SKM-1 (cell line): ENCODE data around the gene SMTN.
A peak's percentile ranks its signal among the peaks of the same experiment; 100 is the strongest.
"Not testable (repeated sequence)": the region's sequence is repeated elsewhere in the genome, so short reads cannot be mapped to it uniquely, and the experiment has no call there.

Experiments used
- DNase-seq: peaks from one replicate; lab custom pipeline; 2025; ENCODE audit not compliant: unreplicated experiment; lab: John Stamatoyannopoulos, UW

SMTN gene

DNA sequence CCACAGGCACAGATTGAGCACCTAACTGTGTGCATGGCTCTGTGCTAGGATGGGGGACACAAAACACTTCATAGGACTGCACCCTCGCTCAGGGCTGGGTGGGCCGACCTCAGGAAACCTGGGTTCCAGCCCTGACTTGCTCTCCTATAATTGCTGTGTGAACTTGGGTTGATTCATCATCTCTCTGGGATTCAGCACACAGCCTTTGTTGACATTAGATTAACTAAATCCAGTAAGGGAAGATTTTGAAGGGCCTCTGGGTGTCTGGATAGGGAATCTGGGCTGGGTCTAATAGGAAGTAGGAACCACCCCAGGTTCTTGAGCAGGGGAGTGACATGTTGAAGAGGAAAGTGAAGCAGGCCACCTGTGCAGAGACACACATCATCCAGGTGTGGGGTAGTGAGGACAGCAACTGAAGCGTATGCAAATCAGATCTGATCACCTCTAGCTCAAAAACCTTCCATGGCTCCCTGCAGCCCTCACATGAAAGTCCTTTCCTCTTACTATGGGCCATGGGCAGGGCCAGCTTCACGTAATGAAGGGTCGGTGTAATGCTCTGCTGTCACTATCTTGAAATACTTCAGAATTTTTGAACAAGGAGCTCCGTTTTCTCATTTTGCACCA is 11.3 kb upstream of the SMTN start:
- not testable (repeated sequence) for DNase-seq

DNA sequence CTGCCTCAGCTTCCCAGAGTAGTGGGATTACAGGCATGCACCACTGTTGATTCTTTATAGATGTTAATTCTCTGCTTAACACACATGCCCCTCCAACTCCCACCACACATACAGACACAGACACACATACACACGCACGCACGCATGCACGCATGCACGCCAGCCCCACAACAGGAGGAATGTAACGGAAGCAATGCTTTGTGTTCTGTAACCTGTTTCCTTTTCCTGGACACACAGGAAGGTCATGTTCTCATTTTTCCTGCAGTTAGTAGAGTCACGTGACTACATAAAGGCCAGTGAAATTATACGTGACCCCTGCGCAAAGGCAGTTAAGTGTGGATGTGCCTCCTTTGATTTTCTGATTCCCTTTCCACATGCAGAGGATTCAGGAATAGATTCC is 8.0 kb upstream of the SMTN start:
- not testable (repeated sequence) for DNase-seq

DNA sequence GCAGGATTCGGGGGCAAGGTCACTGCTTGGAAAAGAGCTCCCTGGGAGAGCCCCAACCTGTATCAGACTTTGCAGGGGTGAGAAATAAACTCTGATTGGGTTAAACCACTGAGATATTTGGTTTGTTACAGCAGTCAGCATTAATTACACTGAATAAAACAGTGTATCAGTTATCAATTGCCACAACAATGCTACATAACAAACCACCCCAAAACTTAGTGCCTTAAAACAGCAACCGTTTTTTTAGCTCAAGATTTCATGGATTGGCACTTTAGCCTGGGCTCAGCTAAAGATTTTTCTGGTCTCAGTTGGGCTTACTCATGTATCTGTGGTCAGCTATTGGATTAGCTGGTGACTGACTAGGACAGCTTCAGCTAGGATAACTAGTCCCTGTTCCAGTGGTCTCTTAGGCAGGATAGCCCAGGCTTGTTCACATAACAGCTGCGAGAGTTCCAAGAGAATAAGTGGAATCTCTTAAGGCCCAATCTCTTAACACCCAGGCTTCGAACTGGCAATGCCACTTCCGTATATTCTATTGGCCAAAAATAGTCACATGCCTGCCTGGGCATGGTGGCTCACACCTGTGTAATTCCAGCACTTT is 7.5 kb upstream of the SMTN start:
- not testable (repeated sequence) for DNase-seq

DNA sequence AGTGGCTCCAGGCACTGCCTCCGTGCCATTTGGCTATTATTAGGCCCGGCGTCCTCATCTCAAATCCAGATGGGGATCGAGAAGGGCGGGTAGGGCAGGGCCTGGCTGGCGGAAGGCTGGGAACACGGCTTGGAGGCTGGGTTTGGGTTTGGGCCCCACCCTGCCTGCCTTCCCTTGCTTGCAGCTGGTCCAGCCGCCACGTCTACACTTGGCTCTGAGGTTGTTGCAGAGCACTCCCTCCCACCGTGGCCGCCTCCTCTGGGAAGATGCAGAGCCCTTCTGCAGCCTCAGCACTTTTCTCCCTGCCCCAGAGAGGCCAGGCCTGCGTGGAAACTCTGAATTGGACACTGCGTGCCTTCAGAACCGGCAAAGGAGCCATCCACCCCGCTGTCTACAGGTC is 5.2 kb upstream of the SMTN start:
- no peak for DNase-seq

DNA sequence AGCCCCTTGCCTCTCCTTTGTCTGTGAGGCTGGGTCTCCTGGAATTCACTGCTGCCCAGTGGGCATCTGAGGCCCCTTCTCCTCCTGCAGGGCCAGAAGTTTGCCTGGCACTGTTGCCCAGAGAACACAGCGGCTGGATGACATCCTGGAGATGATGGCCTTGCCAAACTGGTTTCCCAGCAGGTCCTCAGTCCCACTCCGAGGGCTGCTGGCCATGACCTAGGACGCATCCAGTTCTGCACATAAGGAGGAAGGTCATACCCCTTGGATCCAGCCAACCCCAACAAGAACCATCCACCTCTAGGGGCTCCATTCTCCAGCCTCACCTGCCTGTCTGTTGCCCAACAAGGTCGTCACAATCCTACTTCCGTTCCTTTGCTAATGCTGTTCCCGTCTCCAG is 3.4 kb upstream of the SMTN start:
- no peak for DNase-seq

DNA sequence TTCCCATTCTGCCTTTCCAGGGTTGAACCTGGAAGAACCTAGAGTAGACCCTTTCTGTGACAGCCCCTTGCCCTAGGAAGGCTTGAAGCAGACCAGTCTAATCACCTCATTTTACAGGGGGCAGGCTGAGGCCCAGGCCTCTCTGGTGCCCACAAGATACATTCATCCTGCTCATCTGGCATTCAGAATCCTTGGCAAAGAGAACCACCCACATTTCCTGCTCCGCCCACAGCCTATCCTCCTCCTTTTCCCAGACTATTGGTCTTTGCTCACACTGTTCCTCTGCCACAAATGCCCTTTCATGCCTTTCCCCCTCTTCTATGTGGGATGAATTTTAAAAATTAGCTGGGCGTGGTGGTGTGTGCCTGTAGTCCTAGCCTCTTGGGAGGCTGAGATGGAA is 2.7 kb upstream of the SMTN start:
- DNase-seq = not testable (repeated sequence)

DNA sequence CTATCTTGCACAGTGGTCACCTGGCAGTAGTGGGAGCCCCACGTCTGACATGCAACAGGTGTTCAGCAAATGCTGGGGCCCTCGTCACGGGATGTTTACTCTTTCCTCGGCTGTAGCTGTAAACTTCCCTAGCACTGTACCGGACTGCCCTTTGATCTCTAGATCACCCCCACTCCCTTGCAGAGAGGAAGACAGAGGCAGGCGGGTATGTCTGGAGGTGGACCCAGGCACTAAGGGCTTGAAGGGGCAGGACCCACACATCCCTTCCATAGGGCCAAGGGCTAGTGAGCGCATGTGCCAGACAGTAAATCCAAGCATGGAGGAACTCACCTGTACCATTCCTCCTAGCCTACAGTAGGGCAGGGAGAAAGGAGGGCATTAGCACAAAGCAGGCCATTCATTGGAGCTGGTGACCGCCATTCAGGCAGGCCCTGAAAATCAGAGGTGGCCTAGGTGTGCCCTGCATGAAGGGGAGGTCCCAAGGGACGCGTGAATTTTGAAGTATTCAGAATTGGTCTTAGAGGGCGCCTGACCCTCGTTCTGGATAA is 1.9 kb upstream of the SMTN start:
- DNase-seq = no peak

DNA sequence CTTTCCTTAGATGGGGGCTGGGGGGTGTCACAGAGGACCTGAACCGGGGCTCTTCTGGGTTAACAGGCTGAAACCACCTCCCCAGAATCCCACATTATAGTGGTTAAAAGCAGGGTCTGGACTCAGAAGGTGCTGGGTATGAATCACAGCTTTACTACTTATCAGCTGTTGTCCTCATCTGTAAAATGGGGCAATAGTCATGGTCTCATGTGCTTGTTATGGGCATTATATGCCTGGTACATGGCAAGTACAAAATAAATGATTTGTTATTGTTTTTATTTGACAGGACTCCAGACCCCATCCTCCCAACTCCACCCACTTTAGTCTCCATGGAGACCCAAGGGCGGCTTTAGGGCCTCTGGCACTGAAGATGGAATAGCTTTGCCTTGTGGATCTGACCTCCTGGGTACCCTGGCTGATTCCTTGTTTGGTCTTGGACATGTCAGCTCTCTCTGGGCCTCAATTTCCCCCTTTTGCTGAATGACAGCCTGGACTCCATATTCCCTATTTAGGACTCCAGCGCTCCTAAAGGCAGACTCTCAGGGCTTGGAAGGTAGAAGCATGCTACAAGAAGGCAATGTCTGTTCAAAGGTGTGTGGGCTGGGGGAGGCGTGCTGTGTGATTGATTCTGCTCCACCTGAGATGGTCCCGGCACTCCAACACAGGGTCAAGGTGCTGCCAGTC is 812 bp upstream of the SMTN start:
- DNase-seq = no peak

DNA sequence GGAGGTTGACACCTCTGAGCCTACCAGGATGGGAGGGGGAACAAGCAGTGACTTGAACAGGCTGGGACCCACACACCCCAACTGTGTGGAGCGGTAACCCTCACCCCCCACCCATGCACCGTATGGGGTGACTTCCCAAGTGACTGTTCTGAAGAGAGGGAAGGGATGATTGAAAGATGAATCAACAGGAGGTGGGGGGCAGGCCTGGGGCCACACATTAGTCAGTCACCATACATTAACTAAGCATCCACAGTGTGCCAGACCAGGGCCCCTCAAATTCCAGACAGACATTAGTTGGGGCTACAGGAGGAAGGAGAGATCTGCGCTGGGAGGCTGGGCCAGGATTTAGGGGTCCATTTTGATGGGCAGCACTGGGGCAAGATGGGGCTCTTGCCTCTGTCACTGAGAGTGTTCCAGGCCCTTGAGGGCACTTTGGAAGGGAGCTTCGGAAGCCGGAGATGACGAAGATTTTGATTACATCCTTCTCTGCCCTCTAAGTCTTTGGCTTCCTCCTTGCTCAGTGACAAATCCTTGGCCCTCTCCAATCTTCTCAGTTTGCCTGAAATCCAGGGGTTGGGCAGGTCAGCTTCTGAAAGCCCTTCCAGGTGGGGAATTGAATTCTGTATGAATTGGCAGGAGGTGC is 966 bp downstream of the SMTN start:
- DNase-seq = no peak

DNA sequence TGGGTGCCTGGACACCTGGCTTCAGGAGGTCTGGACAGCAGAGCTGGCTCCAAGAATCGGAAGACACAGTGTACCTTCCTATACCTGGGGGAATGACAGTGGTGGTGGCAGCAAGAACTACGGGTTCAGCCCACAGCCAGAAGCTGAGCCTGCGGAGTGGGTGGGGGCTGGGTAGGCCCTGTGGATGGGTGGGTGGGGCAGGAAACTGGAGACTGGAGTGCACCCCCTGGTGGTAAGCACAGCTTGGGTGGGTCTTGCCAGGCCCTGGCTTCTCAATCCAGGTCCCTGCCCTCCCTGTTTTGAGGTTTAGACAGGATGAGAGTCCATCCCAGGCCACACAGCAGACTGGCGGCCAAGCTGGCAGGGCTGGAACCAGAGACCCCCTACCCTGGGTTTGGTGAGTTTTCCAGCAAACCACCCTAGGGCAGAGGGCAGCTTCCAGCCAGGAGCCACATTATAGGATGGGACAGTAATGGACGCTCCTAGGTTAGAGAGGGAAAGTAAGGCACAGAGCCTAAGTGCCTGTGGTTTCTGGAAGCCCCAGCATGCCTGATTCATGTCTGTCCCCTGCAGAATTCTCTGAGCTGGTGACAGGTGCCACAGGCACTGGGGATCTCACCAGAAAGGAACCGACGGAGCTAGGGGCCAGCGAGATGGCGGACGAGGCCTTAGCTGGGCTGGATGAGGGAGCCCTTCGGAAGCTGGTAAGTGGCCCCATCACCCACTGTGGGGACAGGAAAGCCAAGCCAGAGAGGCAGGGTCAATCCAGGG is 1.7 kb downstream of the SMTN start:
- DNase-seq = no peak

DNA sequence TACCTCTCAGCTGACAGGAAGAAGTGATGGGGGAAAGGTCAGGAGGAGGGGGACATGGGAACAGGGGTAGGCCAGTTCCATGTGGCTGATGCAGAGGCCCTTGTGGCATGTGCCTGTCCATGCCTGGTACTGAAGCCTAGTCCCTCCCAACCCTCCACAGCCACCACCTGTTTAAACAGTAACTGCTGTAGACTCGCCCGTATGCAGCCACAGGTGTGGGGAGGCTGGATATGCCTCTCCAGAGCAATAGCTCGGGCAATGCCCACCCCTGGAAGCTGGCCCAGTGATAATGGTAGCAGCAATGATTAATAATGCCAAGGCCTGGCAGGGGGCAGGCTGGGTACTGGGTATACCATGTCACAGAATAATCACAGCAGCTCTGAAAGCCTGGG is 2.3 kb downstream of the SMTN start:
- no peak for DNase-seq

DNA sequence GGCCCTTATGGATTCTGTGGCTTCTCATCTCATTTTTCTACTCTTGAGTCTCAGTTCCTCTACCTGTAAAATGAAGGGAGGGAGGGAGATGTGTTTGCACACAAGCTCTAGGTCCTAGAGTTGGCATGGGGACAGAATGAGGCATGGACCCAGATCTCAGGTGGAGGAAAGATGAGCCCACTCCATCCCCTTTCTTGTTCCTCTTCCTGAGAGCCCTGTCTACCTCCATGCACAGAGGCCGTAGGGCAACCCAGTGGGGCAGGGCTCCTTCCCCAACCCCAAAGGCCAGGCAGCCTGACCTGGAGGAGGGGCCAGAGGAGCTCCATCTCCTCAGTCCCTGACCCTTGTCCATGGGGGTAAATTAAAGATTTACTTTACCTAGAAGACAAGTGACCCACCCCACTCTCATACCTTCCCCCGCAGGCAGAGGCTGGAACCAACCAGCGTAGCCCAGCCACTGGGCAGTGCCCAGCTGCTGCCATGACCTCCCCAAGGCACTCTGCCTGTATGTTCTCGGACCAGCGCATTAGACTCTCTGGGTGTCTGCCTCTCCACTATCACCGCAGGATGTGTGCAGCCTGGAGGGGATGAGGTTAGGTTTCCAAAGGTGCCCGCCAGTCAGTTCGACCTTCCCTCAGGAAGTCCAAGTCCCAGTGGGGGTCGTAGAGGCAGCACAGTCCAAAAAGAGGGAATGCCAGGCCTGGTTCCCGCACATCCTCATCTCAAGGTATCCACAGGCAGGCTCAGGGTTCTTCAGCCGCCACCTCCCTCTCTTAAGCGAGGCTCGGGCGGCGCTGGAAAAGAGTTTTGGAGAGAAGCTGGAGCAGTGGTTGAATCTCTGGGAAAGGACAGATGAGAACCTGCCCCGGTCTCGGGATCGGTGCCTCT is 3.0 kb downstream of the SMTN start:
- no peak for DNase-seq

DNA sequence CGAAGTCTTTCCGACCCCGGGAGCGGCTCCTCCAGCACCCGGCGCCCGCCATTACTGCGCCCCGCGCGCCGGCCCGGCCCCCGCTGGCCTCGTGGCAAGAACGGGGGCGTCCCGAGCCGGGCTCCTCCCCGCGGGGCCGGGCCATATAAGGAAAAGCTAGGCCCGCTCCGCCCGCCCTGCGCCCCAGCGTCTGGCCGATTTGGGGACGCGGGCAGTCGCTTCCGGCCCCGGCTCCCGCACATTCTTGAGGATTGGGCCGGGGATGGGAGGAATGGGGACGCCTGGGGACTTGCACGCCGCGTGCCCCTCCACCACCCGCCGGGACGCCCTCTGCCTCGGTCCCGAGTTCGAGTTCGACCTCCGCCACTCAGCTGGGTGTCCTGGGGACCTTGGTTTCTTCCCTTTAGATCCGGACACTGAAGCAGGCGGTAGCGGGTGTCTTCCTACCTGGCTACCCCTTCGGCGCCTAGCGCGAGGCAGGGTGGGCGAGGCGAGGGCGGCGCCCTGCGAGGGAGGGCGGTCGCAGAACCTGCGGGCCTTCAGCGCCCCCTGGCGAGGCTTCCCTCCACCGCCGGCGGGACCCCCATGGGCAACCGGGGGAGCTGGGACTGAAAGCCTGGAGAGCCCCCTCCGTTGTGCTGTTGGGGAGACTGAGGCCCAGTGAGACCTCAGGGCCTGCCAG is 3.8 kb downstream of the SMTN start:
- DNase-seq = peak; percentile 55

DNA sequence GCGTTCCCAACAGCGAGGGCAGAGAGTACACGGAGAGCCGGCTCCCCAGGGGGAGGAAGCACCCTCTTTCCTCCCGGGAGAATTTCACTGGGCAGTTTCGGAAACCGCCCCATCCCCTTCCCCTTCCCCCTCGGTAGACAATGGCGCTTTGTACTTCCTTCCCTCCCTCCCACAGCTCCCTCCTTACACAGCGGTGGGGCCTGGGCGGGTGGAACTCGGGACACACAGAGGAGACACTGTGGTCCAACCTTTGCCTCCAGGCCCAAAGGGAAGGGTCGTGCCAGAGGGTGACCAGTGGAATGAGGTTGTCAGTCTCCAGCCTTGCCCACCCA is 4.3 kb downstream of the SMTN start:
- no peak for DNase-seq

DNA sequence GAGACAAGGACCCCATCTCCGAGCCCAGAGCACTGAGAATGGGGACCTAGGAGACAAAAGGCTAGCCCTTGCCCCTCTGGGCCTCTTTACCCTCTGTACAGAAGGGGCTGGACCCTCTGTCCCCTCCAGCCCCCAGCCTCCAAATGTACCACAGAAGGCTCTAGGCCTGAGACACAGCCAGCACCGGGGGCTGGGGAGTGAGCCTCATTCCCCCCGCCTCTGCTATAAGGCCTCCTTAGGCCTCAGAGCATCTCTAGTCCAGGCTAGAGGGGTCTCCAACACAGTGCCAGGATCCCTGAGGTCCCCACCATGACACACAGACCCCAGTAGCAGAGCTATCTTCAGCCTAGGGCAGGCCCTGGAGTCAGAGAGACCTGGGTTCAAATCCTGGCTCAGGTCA is 4.8 kb downstream of the SMTN start:
- DNase-seq = no peak

DNA sequence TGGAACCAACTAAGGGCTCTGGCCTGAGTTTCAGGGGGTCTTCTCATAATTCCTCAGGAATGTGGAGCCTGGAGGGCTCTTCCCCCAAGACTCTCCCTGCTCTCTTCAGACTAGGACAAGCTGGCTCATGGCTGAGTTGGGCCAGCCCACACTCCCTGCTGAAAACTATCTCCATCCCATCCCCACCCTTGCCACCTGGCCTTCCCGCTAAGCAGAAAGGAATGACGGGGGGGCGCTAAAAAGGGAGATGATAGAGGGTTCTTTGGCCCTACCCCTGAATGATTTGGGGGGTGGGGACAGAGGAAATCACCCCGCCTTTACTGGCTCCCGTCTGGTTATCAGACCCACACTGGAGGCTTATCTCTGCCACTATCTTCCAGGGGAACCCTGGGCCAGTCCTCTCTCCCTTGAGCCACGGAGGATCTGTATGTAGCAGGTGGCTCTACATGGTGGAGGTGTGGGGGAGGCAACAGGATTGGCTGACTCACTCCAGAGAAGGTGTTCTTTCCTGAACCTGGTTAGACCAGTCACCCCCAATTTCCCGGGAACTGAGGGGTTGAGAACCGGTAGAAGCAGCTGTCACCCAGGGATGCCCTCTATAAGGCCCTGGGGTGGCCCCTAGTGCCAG is 5.7 kb downstream of the SMTN start:
- no peak for DNase-seq

DNA sequence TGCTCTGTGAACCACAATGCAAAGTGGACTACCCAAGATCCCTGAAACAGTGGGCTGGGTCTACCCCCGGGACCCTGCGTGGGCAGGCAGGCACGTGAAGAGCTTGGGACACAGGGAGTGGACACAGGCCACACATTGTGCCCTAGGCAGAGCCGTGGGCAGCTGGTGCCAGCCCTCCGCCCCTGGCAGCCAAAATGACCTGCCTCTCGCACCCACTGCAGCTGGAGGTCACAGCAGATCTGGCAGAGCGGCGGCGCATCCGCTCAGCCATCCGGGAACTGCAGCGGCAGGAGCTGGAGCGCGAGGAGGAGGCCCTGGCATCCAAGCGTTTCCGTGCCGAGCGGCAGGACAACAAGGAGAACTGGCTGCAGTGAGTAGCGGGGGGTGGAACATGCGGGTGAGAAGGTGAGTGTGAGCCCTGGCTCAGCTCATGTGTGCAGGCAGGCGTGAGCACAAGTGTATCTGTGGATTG is 6.7 kb downstream of the SMTN start:
- no peak for DNase-seq

DNA sequence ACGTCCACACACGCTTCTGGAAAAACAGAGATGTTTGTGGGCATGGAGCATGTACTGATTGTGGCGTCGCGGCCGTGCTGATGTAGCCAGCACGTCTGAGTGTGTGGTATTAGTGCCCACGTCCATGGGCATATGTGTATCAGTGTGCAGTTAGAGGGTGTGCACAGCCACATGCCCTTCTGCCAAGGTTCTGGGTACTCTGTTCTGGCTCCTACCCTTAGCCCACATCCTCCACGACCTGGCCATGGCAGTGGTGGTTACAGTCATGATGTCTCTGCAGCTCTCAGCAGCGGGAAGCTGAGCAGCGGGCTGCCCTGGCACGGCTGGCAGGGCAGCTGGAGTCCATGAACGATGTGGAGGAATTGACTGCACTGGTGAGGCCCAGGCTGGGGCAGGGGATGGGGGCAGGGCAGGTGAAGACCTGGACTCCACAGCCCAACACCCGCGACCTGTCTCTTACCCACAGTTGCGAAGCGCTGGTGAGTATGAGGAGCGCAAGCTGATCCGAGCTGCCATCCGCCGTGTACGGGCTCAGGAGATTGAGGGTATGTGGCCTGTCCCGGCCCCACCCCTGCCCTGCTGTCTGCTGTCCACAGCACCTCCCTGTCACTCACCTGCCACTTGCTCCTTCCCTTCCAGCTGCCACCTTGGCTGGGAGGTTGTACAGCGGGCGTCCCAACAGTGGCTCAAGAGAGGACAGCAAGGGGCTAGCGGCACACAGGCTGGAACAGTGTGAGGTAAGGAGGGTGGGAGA is 7.3 kb downstream of the SMTN start:
- no peak for DNase-seq
